Ovary (tissue), 9 donors: ENCODE results near the gene WDFY4. TPM values are rescaled to one million over a fixed set of nuclear protein-coding genes. Genes with fewer than 3 reads are reported as not detected.

ENCODE experiments used
- DNase-seq, 5 donors: peaks; one replicate each; pipeline ENCODE4 v3.0.0-alpha.2; 2019 to 2020
- H3K27ac ChIP-seq, 2 donors: fragments of 200-600 bp; one replicate each; pipeline versions ENCODE4 v1.5.1 to v1.8.0; 2019 to 2022
- H3K27me3 ChIP-seq: fragments of 200-600 bp; one replicate; pipeline ENCODE4 v1.8.0; 2022
- H3K36me3 ChIP-seq: fragments of 200-600 bp; sonication (generic); one replicate; pipeline ENCODE4 v1.5.1; 2019
- H3K4me1 ChIP-seq: one replicate; pipeline ENCODE4 v1.8.1; 2013; ENCODE audit warnings: mild to moderate bottlenecking, moderate library complexity; ENCODE audit not compliant: insufficient read depth
- H3K4me3 ChIP-seq: fragments of 200-600 bp; sonication (generic); one replicate; pipeline ENCODE4 v1.5.1; 2017
- H3K9me3 ChIP-seq, 2 donors: fragments of 200-600 bp in 1 of 2; sonication (generic) in 1 of 2; one replicate each; pipeline versions ENCODE4 v1.5.1 to v1.8.1; 2013 to 2019; ENCODE audit warnings: mild to moderate bottlenecking in 1 of 2, moderate library complexity in 1 of 2
- EP300 ChIP-seq: sonication (generic); formaldehyde crosslinking; IDR thresholded peaks from one replicate; pipeline ENCODE4 v1.6.1; 2017; ENCODE audit warnings: antibody characterized with exemption
- POLR2A ChIP-seq: fragments of 450-650 bp; IDR thresholded peaks from one replicate; pipeline ENCODE4 v1.6.1; 2017; ENCODE audit warnings: antibody characterized with exemption, mild to moderate bottlenecking, moderate library complexity
- WGBS, 3 donors: extraction: QIAGEN DNeasy Blood & Tissue Kit in 1 of 3; methylation state at CpG; one replicate each; pipeline versions ENCODE4 v1.1.5 to v1.1.7; 2013 to 2017; 5-methylcytosine and 5-hydroxymethylcytosine counted together
- intact Hi-C, 4 donors: fragments of 100-400 bp; cut with DNase I; formaldehyde crosslinking; loops; one replicate each; pipeline versions ENCODE4 v1.11.0 to v1.15.1; 2022 to 2023
- polyA plus RNA-seq, 2 donors: library from polyadenylated mRNA; stranded (reverse); fragments of 200-250 nt in 1 of 2; fragments of 350-450 nt in 1 of 2; fragmentation: Illumina TruSeq in 1 of 2; extraction: RNeasy Lipid Tissue Mini Kit (QIAGEN cat#74804) in 1 of 2; gene quantifications; one replicate each; pipeline ENCODE4 v1.2.3, GENCODE V29; 2013 to 2014
- total RNA-seq, 7 donors: library from RNA; depleted of rRNA in 2 of 7; stranded (reverse); fragments of >200 nt in 2 of 7; fragmentation: NEBNext Ultra II Directional in 3 of 7; extraction: Animal tissue kit (Norgen Biotek cat#: 25700) in 3 of 7; gene quantifications; one replicate each; pipeline versions ENCODE4 v1.1.0 to v1.2.4, GENCODE V29; 2016 to 2023
- TF ChIP-seq, protein P1 (sequence below), 3 donors: fragments of 450-650 bp in 2 of 3; fragments of 200-600 bp in 1 of 3; IDR thresholded peaks; one replicate each; pipeline versions ENCODE4 v1.5.1 to v1.8.0; 2016 to 2022; ENCODE audit warnings: antibody characterized with exemption in 3 of 3, mild to moderate bottlenecking in 1 of 3
- donor health status: DM: no; HTN: no; CAD: no; lungs with moderate emphysema.
- donor health status: DM: no; HTN: no; CAD: no.
- donor health status: Bipolar disorder and iron deficiency.
- donor health status: DM: yes; HTN: yes; CAD: no.
- donor health status: DM: no; HTN: no; CAD: no.
- donor health status: DM: yes; HTN: yes; CAD: no.

The WDFY4 gene
- total and polyA plus RNA-seq, 9 donors, result 0.54 to 4.2 (median 1.7) TPM

DNA sequence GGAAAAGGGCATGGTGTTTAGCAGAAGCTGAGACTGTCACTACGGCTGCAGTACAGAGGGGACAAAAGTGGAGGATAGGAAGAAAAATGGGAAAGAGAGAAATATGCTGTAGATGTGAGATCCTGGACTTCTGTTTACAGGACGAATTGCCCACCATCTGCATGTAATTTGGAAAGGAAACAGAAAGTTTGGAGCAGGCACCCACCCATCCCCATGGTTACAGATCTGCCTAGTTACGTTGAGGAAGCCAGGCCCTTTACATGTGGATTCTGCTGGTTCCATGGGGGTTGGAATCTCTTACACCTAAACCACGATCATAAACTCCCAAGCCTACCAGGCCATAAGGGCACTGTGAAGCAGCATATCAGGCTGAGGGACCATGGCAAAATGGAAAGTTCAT, 84.3 kb downstream of the WDFY4 start:
- TF ChIP-seq, protein P1, sequence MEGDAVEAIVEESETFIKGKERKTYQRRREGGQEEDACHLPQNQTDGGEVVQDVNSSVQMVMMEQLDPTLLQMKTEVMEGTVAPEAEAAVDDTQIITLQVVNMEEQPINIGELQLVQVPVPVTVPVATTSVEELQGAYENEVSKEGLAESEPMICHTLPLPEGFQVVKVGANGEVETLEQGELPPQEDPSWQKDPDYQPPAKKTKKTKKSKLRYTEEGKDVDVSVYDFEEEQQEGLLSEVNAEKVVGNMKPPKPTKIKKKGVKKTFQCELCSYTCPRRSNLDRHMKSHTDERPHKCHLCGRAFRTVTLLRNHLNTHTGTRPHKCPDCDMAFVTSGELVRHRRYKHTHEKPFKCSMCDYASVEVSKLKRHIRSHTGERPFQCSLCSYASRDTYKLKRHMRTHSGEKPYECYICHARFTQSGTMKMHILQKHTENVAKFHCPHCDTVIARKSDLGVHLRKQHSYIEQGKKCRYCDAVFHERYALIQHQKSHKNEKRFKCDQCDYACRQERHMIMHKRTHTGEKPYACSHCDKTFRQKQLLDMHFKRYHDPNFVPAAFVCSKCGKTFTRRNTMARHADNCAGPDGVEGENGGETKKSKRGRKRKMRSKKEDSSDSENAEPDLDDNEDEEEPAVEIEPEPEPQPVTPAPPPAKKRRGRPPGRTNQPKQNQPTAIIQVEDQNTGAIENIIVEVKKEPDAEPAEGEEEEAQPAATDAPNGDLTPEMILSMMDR (IDR thresholded peaks at IDR 0.05), result no peak
- TF ChIP-seq EP300, result no peak
- TF ChIP-seq POLR2A, result no peak
- Histone ChIP-seq H3K4me1 (peaks cover 4% of the 10 kb centered on the region), H3K36me3 (no peaks in the 10 kb centered on the region), H3K27me3 (no peaks in the 10 kb centered on the region), H3K27ac (no peak overlapping the region), H3K9me3 (no peaks in the 10 kb centered on the region), H3K4me3 (no peak overlapping the region)
- intact Hi-C loops, result no loop called here
- WGBS, 3 donors, result 81 to 88% (median 85%) methylated on average over 4 of the region's 4 CpGs
- no peak for DNase-seq

DNA sequence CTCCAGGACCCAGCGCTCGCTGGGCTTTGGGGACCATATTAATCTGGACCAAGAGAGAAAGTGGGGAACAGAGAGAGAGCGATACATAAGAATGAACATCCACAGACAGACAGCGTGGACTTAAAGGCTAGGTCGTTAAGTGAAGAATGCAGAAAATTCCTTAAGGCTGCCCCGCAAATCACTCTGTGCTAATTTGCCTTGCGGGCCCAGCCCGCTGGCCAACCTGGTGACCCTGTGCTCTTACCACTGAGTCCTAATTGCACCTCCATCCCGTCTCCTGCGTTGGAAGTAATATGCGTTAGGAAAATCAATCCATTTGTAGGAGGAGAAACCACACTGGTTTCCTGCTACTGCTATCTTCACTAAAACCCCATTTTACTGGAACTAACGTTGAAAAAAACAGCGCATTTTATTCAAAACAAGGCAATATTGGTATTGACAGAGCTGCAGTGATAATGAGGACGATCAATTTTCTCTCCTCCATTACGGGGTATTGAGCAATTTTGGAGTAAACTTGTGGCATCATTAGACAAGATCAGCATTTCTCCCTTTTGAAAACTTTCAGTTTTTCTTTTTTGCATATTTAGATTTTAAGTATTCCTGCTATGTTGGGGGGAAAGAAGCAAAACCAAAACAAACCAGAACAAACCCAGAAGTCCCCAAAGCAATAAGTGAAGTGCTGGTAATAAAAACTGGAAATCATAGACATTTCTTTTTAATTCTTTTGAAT, 85.2 kb downstream of the WDFY4 start:
- no peaks in the 10 kb centered on the region for H3K36me3 ChIP-seq
- 83 to 84% (median 84%) methylated on average over 15 of the region's 15 CpGs for WGBS, 3 donors
- peaks cover 4% of the 10 kb centered on the region for H3K4me1 ChIP-seq
- intact Hi-C loops, result no loop called here
- TF ChIP-seq, protein P1 (IDR thresholded peaks at IDR 0.05), result no peak
- TF ChIP-seq POLR2A (no peak), EP300 (no peak)
- peak overlapping the region in 1 of 2 donors; percentile 33 for H3K27ac ChIP-seq
- H3K4me3 ChIP-seq, result no peak overlapping the region
- H3K27me3 ChIP-seq, result no peaks in the 10 kb centered on the region
- no peaks in the 10 kb centered on the region for H3K9me3 ChIP-seq
- DNase-seq, result no peak

DNA sequence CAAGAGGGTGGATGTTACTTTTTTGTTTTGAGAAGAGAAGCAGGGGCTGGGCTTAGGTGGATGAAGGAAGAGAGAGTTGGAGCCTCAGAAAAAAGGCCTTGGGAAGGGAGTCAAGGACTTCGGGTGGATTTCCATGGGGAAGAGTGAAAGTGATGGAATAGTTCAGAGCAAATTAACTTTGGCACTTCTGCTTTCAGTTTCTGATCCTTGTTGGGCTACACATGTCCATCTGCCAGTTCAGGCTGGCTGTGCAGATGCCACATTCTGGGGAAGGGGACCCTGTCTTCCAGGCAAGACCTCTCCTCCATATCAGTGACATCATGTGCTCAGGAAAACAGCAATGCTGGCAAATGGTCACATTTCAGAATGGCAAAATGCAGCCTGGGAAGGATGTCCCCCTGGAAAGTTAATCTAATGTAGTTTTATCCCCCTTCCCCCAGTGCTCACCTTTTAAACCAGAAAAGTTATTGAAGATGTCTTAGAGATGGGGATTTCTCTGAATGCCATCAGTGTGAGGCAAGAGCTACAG, 86.0 kb downstream of the WDFY4 start:
- 2 to 20% (median 13%) methylated on average over 1 of the region's 1 CpG for whole genome bisulfite sequencing, 3 donors
- Histone ChIP-seq H3K27me3 (no peaks in the 10 kb centered on the region), H3K9me3 (no peaks in the 10 kb centered on the region), H3K4me1 (peaks cover 4% of the 10 kb centered on the region), H3K36me3 (no peaks in the 10 kb centered on the region), H3K4me3 (no peak overlapping the region), H3K27ac (peak overlapping the region in 1 of 2 donors; percentile 33)
- no peak for DNase-seq
- TF ChIP-seq EP300 (no peak), POLR2A (no peak)
- TF ChIP-seq, protein P1 (IDR thresholded peaks at IDR 0.05), result no peak
- intact Hi-C loops, result no loop called here

DNA sequence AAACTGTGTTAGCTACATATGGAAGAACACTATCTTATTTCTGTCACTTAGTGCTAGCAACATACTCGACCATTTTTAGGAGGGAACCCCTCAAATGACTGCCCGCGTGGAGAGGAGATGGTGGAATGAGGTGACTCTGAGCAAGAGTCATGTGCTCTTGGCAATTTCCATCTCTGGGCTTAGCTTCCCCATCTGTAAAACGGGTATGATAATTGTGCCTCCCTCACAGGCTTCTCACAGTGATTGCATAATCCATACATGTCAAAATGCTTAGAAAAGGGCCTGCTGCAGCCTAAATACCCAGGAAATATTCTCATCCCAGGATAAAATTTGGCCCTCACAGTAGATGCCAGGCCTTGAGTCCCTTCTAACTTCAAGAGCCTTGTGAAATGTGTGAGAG, 86.6 kb downstream of the WDFY4 start:
- peaks cover 4% of the 10 kb centered on the region for H3K4me1 ChIP-seq
- intact Hi-C loops, result no loop called here
- no peak overlapping the region for H3K4me3 ChIP-seq
- TF ChIP-seq POLR2A, result no peak
- TF ChIP-seq, protein P1 (IDR thresholded peaks at IDR 0.05), result no peak
- no peak for TF ChIP-seq EP300
- DNase-seq, result no peak
- no peaks in the 10 kb centered on the region for H3K9me3 ChIP-seq
- no peak overlapping the region for H3K27ac ChIP-seq
- H3K27me3 ChIP-seq, result no peaks in the 10 kb centered on the region
- 84 to 92% (median 91%) methylated on average over 4 of the region's 4 CpGs for WGBS, 3 donors
- H3K36me3 ChIP-seq, result no peaks in the 10 kb centered on the region
